Osteocyte (in vitro differentiated cells): ENCODE measurements around the gene NCBP2L. TPM values are rescaled to one million over a fixed set of nuclear protein-coding genes. Genes with fewer than 3 reads are reported as not detected.

Experiments
- DNase-seq: peaks from one replicate; pipeline ENCODE4 v3.0.0; 2021; ENCODE audit warnings: mixed read lengths; ENCODE audit not compliant: unreplicated experiment; ENCODE audit errors: extremely low spot score
- H3K27ac Mint-ChIP-seq: one replicate; pipeline ENCODE4 v1.8.0; 2021; ENCODE audit warnings: mild to moderate bottlenecking, mixed read lengths; ENCODE audit not compliant: unreplicated experiment
- H3K27me3 Mint-ChIP-seq: one replicate; pipeline ENCODE4 v1.8.0; 2021; ENCODE audit warnings: mixed read lengths; ENCODE audit not compliant: unreplicated experiment
- H3K36me3 Mint-ChIP-seq: one replicate; pipeline ENCODE4 v1.8.0; 2021; ENCODE audit warnings: mixed read lengths; ENCODE audit not compliant: unreplicated experiment
- H3K4me1 Mint-ChIP-seq: one replicate; pipeline ENCODE4 v1.8.0; 2021; ENCODE audit warnings: mixed read lengths; ENCODE audit not compliant: unreplicated experiment
- H3K4me3 Mint-ChIP-seq: one replicate; pipeline ENCODE4 v1.8.0; 2021; ENCODE audit warnings: mild to moderate bottlenecking, moderate library complexity, mixed read lengths; ENCODE audit not compliant: unreplicated experiment
- H3K9me3 Mint-ChIP-seq: one replicate; pipeline ENCODE4 v1.8.0; 2021; ENCODE audit warnings: mixed read lengths; ENCODE audit not compliant: unreplicated experiment
- CTCF ChIP-seq: fragments of 200-600 bp; sonication (generic); IDR thresholded peaks from 2 replicates; pipeline ENCODE4 v1.5.0; 2021; ENCODE audit warnings: antibody characterized with exemption, mild to moderate bottlenecking, moderate library complexity
- total RNA-seq: library from RNA; stranded (reverse); gene quantifications from 2 replicates; pipeline ENCODE4 v1.2.1, GENCODE V29; 2021

NCBP2L gene
- total RNA-seq, 1 donor from 2014 or later = not detected

DNA sequence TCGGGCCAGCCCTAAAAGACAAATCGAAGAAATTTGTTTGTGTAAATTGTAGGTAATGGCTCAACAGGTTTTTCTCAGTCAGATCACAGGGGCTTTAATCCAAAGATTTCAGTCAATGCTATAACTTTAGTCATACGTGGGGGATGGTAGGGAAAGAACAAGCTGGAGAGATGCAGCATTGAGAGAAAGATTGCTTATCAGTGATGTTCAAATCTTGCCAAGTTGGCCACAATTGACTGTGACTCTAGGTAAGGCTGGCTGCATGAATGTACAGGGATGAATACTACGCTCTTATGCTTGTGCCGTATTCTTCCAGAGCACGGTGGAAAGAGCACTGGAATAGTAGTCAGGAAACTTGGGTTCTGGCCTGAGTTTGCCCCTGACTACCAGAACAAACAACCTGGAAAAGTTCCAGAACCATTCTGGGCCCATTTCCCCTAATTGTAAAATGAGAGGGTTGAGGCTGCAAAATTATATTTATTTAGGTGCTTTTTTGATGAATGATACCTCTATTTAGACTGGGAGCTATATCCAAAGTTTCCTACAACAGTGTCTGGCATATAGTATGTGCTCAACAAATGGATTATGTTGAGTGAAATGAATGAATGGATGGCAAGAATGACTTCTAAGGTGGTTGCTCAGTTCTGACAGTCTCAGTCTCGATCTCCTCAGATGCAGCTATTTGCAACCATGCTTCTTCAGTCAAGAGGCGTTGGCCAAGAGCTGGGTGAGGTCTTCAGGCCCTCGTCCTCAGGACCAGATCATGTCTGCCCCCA lies 46.4 kb upstream of the NCBP2L start:
- no peak for DNase-seq
- no peak overlapping the region for H3K4me3 Mint-ChIP-seq
- H3K36me3 Mint-ChIP-seq = no peaks in the 10 kb centered on the region
- H3K27ac Mint-ChIP-seq = peak overlapping the region; percentile 34
- no peaks in the 10 kb centered on the region for H3K27me3 Mint-ChIP-seq
- no peaks in the 10 kb centered on the region for H3K9me3 Mint-ChIP-seq
- no peak for TF ChIP-seq CTCF
- peaks cover 65% of the 10 kb centered on the region for H3K4me1 Mint-ChIP-seq

- H3K27me3 Mint-ChIP-seq = no peaks in the 10 kb centered on the region
- TF ChIP-seq CTCF = no peak
- no peaks in the 10 kb centered on the region for H3K36me3 Mint-ChIP-seq
- H3K4me3 Mint-ChIP-seq = no peak overlapping the region
- H3K4me1 Mint-ChIP-seq = peaks cover 65% of the 10 kb centered on the region
- H3K27ac Mint-ChIP-seq = peak overlapping the region; percentile 57
- no peaks in the 10 kb centered on the region for H3K9me3 Mint-ChIP-seq
- DNase-seq = peak; percentile 87
Measured at GRCh38 chrX:107731831-107732502, 45.6 kb upstream of the NCBP2L start.

- H3K36me3 Mint-ChIP-seq = no peaks in the 10 kb centered on the region
- no peak for TF ChIP-seq CTCF
- H3K27ac Mint-ChIP-seq = no peak overlapping the region
- H3K9me3 Mint-ChIP-seq = no peaks in the 10 kb centered on the region
- no peaks in the 10 kb centered on the region for H3K27me3 Mint-ChIP-seq
- H3K4me1 Mint-ChIP-seq = peaks cover 68% of the 10 kb centered on the region
- H3K4me3 Mint-ChIP-seq = no peak overlapping the region
- no peak for DNase-seq
Measured at GRCh38 chrX:107733686-107734085, 43.8 kb upstream of the NCBP2L start.

- no peak for DNase-seq
- TF ChIP-seq CTCF = no peak
- Mint-ChIP-seq H3K27me3 (no peaks in the 10 kb centered on the region), H3K27ac (no peak overlapping the region), H3K4me1 (peaks cover 59% of the 10 kb centered on the region), H3K4me3 (no peak overlapping the region), H3K9me3 (no peaks in the 10 kb centered on the region), H3K36me3 (no peaks in the 10 kb centered on the region)
Measured at GRCh38 chrX:107734646-107735045, 42.9 kb upstream of the NCBP2L start.

DNA sequence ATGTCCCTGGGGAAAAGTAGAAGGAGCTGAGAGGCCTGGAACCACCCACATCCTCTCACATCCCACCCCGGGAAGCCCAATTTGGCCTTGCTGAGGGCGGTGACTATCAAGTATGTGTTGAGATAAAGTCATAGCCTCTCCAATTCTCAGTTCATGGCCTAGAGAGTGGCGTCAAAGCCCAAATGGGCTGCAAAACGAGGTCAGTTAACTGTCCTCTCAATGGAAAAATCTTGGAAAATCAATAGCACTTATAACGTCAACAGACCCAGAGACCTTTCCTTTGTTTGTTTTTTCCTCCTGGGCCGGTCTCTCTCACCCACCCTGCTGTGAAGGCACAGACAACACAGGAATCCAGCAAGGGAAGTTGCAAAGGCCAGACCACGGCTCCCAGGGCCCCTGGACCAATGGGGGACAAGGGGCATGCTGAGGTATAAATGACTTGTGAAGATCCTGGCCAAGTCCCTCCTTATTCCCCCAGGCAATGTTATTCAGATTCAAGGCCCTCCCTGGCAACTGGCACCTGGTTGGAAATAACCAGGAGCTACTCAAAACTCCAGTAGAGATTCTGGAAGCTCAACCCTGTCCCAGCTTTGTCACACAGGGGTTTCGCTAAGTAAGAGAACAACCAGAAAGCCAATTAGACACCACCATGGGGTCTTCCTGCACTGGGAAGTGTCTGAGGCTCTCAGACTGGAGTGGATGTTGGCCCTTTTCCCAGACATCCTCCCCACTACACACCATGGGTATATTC lies 40.6 kb upstream of the NCBP2L start:
- H3K27ac Mint-ChIP-seq = peak overlapping the region; percentile 70
- H3K27me3 Mint-ChIP-seq = no peaks in the 10 kb centered on the region
- no peak for DNase-seq
- no peaks in the 10 kb centered on the region for H3K9me3 Mint-ChIP-seq
- TF ChIP-seq CTCF = no peak
- peaks cover 52% of the 10 kb centered on the region for H3K4me1 Mint-ChIP-seq
- no peaks in the 10 kb centered on the region for H3K36me3 Mint-ChIP-seq
- H3K4me3 Mint-ChIP-seq = no peak overlapping the region
